Activated CD8-positive, alpha-beta memory T cell treated with anti-CD3 and anti-CD28 coated beads for 1 hour (primary cell): ENCODE data around the gene INTS4.
"Not testable (repeated sequence)": the region's sequence is repeated elsewhere in the genome, so short reads cannot be mapped to it uniquely, and the experiment has no call there.

Experiments used
- DNase-seq, 2 donors: peaks; one replicate each; pipeline ENCODE4 v3.0.0-alpha.2; 2020; ENCODE audit warnings: low read depth in 1 of 2; ENCODE audit errors: extremely low read depth in 1 of 2

The INTS4 gene

GRCh38 chr11:77994434-77995362 lies at the start of gene INTS4:
TSS of gene INTS4 (minus strand) at chr11:77994668. CDS start at chr11:77994643, 25 bp downstream.
- peak; percentile 93 to 94 for DNase-seq

- no peak for DNase-seq
Observed at GRCh38 chr11:78041843-78042440, 47.5 kb upstream of the INTS4 start.

- not testable (repeated sequence) for DNase-seq
Observed at GRCh38 chr11:78041380-78041719, 46.9 kb upstream of the INTS4 start.

GRCh38 chr11:78040691-78041379 lies 46.4 kb upstream of the INTS4 start:
- DNase-seq = no peak

- no peak for DNase-seq
Observed at GRCh38 chr11:78039919-78040671, 45.6 kb upstream of the INTS4 start.

GRCh38 chr11:78039391-78039918 lies 45.0 kb upstream of the INTS4 start:
- no peak for DNase-seq

GRCh38 chr11:78038697-78039313 lies 44.3 kb upstream of the INTS4 start:
- no peak for DNase-seq

- no peak for DNase-seq
Observed at GRCh38 chr11:78037825-78038620, 43.6 kb upstream of the INTS4 start.

GRCh38 chr11:78037056-78037455 lies 42.6 kb upstream of the INTS4 start:
- no peak for DNase-seq

GRCh38 chr11:78036313-78036712 lies 41.8 kb upstream of the INTS4 start:
- DNase-seq = no peak

- no peak for DNase-seq
Observed at GRCh38 chr11:78034623-78035022, 40.2 kb upstream of the INTS4 start.

- no peak for DNase-seq
Observed at GRCh38 chr11:78033040-78033439, 38.6 kb upstream of the INTS4 start.

GRCh38 chr11:78032090-78032489 lies 37.6 kb upstream of the INTS4 start:
- DNase-seq = no peak

- DNase-seq = no peak
Observed at GRCh38 chr11:78031629-78032028, 37.2 kb upstream of the INTS4 start.

GRCh38 chr11:78030429-78031325 lies 36.2 kb upstream of the INTS4 start:
- DNase-seq = no peak

- not testable (repeated sequence) for DNase-seq
Observed at GRCh38 chr11:78028423-78028822, 34.0 kb upstream of the INTS4 start.

GRCh38 chr11:78027759-78028158 lies 33.3 kb upstream of the INTS4 start:
- no peak for DNase-seq

GRCh38 chr11:78025378-78025777 lies 30.9 kb upstream of the INTS4 start:
- no peak for DNase-seq
